GM19452 (cell line): Measurements from ENCODE around the gene CD44.

ENCODE experiments used
- ATAC-seq: cut with Tn5 transposase; IDR thresholded peaks from one replicate; pipeline ENCODE4 v1.9.1; 2021; ENCODE audit not compliant: unreplicated experiment

Gene CD44

DNA sequence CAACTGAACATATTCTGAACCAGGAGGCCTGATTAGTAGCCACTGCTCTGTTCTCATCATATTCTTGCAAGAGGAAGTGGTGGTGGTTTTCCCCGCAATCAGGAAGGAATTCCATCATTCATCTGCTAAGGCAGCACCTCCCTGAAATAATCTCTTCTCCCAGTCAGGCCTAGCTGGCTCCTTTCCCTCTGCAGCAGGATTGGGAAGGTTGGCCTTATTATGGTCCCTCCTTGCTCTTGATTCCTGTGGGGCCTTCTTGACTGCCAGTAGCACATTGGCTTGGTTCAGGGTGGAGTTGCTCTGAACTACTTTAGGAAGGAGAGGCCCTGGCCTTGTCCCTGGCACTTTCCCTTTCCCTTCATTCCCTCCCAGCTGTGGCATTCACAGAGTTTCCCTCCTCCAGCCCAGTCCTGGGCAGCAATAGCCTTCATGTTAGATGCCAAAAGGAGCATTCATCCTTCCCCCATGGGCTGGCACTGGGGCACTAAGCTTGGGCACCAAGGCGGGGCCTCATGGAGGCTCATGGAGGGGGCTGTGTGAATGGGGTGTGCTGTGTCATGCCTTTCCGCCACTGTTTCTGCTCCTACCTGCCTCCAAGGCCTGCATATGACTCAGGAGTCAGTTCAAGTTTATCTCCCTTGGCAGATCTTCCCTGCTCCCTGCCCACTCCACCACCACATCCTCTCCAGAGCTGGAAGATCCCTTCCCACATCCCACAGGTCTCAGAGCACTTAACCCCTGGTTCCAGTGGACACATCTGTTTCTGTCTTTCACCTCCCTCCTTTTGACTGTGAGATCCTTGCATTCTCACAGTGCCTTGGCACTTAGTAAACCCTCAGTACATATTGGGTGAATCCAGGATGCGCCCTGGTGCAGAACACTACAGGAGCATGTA is 27.6 kb upstream of the CD44 start:
- no peak for ATAC-seq

DNA sequence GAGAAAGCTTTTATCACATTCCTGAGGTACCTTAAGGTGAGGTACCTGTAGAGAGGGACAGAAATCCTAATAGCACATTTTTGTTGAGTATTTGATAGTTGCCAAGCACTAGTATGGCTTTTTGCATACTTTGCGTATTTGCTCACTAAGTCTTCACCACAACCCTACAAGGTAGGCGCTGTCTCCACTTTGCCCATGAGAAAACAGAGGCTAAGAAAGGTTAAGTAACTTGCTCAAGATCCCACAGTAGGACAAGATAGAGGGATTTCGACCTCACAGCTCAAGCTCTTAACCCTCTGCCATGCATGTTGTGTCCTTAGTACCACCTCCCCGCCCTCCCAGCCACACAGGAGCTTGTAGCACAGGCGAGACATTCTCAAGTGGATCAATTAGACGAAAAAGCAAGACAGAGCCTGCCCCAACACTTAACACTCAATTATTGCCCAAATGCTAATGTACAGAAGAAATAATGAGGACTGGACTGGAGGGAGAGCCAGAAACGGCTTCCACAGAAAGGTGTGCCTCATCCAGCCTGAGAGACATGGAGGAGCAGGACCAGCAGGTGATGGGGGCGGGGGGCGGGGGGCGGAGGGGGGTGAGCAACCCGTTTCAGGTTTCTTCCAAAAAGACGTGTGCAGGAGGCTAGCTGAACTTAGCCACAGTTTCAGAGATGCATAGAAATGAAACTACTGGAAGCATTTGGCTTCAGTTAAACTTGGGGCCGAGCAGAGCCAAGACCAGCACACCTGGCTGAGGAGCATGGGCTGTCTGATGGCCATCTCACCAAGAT is 26.7 kb upstream of the CD44 start:
- ATAC-seq = no peak

DNA sequence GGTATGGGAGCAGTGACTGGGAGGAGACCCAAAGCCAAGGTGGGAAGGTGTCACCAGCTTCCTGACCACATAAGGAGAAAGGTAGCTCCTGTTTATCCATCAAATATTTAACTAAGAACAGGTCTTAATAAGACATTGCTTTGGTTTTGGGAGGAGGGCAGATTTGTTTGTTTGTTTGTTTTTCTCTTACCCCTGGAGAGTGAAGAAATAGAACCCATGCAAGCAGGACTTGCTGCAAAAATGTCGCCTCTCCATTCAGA is 26.2 kb upstream of the CD44 start:
- ATAC-seq = no peak

DNA sequence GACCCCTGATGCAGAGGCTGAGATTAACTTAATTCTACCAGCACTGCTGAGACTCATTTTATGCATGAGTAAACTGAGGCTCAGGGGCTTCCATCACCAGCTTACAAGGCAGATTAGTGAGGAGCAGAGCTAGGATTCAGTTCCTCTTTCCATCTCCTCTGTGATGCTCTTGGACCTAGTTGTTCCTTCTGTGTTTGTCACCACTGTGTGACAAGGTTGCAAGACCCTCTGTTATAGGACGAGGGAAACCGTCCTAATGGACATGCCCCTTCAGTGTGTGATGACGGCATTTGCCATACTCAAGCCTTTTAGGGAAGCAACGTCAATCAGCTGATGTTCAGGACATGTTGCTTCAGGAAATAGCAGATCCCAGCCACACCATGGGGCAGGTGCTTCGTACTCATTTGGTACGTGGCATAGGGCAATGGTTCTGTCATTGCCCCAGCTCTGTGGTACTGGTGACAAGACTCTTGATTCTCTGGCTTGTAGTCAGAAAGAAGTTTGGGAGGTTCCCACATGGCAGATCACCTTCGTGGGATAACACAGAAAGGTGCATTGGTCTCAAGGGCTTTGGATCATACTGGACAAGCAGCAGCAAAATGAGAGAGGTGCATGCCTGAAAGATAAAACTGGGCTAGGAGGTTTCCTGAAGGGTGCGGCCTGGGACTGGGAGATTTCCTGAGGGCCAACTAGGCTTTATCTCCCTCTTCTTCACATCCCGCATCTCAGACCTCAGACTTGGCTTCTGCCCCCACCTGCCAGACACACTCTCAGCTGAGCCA is 23.9 kb upstream of the CD44 start:
- ATAC-seq = no peak

DNA sequence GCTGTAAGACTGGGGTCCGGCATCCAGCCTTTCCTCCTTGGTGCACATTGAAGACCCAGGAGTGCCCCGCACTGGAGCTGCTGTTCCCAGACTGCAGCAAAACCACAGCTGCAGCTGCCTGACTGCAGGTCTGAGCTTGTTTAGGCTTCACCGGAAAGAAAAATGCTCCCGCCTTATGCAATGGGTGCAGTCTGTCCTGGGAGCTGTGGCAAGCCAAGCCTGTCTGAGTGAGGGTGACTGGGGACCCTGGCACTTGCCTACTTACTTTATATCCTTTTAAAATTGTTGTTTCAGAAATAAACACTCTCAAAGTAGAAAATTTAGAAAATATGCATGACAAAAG is 23.3 kb upstream of the CD44 start:
- no peak for ATAC-seq

DNA sequence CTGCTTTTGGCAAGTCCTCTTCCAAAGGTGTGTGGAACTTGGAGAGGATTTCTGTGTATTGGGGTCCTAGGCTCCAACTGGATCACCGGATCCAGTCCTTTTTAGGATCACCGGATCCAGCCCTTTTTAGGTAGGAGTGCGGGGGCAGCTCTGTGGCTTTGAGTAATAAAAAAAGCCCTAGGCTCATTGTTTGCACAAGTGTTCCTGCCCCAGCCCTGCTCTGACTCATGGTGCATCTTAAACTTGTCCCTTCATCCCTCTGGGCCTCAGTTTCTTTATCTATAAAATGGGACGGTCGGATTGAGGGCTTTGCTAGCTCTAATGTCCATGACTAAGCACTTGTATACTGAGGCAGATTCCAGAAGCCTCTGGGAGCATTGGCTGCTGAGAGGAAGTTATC is 22.7 kb upstream of the CD44 start:
- no peak for ATAC-seq

GRCh38 chr11:35116762-35117640 is 22.0 kb upstream of the CD44 start:
- no peak for ATAC-seq

DNA sequence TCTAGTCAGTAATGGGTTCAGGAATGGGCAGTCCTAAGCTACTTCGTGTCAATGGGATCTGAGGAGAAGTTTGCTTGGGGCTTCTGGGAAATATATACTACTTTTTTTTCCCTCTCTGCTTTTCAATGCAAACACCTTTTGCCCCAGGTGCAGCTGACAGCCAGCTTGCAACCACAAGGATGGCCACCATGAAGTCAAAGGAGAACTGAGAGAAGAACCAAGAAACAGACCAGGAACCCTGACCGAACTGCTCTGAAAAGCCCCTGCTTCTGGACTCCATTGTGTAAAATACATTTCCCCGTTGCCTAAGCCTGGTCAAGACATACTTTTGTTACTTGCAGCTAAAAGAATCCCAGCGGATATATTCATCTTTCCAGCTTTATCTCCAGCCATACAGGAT is 20.1 kb upstream of the CD44 start:
- ATAC-seq = peak; percentile 81

DNA sequence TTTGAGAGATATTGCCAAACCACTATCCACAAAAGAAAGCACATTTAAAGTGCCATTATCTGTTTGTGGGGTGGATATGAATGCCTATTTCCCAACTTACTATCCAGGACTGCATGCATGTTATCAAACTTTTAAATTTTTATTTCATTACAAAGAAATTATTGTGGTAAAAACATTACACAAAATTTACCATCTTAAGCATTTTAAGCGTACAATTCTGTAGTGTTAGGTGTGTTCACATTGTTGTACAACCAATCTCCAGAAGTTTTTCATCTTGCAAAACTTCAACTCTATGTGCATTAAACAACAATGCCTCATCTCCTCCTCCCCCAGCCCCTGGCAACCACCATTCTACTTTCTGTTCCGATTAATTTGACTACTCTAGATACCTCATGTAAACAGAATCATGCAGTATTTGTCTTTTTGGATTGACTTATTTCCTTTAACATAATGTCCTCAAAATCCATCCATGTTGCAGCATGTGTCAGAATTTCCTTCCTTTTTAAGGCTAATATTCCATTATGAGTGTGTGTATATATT is 17.6 kb upstream of the CD44 start:
- ATAC-seq = no peak

DNA sequence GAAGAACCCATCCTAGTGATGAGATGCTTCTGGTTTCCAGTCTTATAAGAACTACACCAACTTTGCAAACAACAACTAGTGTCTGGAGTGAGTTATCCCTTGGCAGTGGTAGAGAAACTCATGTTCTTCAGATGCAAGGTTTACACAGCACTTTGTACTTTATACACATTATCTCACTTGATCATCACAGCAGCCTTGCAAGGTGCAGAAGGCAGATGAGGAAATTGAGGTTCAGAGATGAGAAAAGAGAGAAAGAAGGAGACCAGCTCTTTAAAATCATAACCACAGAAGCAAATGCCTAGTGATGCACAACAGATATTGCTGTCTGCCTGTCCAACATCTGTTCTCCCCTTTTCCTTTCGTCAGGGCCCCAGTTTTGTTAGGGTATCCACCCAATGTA is 16.7 kb upstream of the CD44 start:
- no peak for ATAC-seq

- ATAC-seq = peak; percentile 57
These were observed 12.7 kb upstream of the CD44 start for GRCh38 chr11:35126000-35126878.

- ATAC-seq = no peak
These were observed 11.9 kb upstream of the CD44 start for GRCh38 chr11:35126879-35127581.

- no peak for ATAC-seq
These were observed 11.4 kb upstream of the CD44 start for GRCh38 chr11:35127619-35128018.

DNA sequence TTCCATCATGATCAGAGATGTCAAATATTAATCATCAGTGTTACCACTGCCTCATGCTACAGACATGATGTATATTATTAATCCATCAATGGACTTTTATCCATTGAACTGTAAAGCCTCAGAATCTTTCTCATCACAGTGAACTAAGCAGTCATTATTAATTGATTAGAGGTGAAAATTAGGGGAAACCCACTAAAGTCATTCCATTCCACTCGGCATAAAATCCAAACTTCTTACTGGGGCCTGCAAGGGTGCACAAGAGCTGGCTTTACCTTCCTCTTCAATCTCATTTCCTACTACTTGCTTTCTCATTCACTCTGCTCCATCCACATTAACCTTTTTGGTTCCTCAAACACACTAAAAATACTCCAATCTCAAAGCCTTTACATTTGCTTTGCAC is 7.9 kb upstream of the CD44 start:
- ATAC-seq = no peak

DNA sequence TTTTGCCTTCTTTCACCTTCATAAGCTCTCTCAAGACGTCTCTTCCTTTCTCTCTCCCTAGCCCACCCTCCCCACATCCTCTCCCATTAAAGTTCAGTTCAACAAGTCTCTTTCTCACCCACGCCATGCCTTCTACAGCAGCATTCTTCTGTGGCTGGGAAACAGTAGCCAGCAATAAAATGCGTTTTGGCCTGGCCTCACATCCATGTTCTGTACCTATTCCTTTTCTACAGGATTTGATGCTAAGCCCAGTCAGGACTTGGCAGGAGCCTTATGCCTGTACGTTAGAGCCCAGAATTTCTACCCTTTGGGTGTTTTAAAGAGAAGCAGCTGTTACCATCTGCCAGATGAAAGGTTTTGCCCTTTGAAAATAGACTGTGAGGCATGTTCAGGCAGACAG is 7.1 kb upstream of the CD44 start:
- no peak for ATAC-seq

GRCh38 chr11:35133656-35134055 is 5.3 kb upstream of the CD44 start:
- ATAC-seq = no peak

DNA sequence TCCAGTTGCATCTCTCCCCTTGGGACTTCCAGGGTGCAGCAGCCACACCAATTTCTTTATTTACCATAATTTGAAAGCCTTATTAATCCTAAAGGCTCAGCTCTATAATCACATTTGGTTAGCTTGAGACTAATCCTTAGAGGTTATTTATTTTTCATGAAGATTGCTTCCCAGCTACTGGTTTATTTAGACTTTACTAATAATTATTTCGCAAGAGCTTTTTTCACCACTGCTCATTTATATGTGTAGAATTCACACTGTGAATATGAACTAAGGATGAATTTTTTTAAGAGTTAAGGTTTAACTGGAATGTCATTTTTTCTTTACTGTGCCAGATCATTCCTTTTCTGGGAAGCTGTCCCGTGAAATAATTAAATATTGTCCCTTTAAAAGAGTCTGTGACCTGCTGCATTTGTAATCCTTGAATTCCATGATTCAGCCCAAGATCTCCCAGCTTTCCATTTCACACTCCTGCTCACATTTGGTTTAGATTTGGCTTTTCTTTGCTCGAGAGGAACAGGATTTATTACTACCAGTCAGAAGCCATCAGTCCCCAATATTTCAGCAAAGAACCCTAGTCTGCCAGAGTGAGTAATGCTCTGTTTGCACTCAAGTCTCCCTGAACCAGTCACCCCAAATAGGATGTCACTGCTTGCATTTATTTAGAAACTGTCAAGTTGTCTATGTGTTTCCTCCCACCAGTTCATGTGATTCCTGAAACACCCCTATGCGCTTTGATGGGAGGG is 4.4 kb upstream of the CD44 start:
- ATAC-seq = no peak

GRCh38 chr11:35135222-35135621 is 3.7 kb upstream of the CD44 start:
- ATAC-seq = no peak
